A673 (cell line): ENCODE data around the gene DUSP1. TPM values are rescaled to one million over a fixed set of nuclear protein-coding genes. Genes with fewer than 3 reads are reported as not detected.
A peak's percentile ranks its signal among the peaks of the same experiment; 100 is the strongest.

Experiments used
- BruUV-seq: library from RNA; stranded (reverse); fragments of 400-500 nt; replicated peaks from 2 replicates; lab custom pipeline; 2021; lab: Mats Ljungman, UMichigan
- CTCF ChIA-PET: fragments of 300-600 bp; sonication (Branson Sonifier 250); formaldehyde crosslinking; loops from one replicate; lab custom pipeline; 2022; ENCODE audit warnings: antibody characterized with exemption; lab: Charles Lee
- POLR2A ChIA-PET: fragments of 300-600 bp; sonication (Branson Sonifier 250); formaldehyde crosslinking; loops from one replicate; lab custom pipeline; 2022; ENCODE audit warnings: antibody characterized with exemption; ENCODE audit not compliant: low non-redundant PET; lab: Charles Lee
- DNase-seq: peaks from one replicate; pipeline ENCODE4 v3.0.0-alpha.2; 2015; ENCODE audit warnings: low spot score
- H3K27ac ChIP-seq: fragments of 200-600 bp; sonication (generic); 2 replicates; pipeline ENCODE4 v1.5.1; 2016; ENCODE audit warnings: mixed run types, low read depth, mild to moderate bottlenecking, mixed read lengths, antibody characterized with exemption, low read length; ENCODE audit not compliant: poor library complexity, severe bottlenecking
- H3K27me3 ChIP-seq: fragments of 200-600 bp; sonication (generic); replicated peaks from 2 replicates; pipeline ENCODE4 v1.6.1; 2017; ENCODE audit warnings: mixed run types, low read depth, mild to moderate bottlenecking, mixed read lengths, antibody characterized with exemption, low read length; ENCODE audit not compliant: insufficient read depth, poor library complexity
- H3K36me3 ChIP-seq: fragments of 200-600 bp; sonication (generic); 2 replicates; pipeline ENCODE4 v1.6.1; 2016; ENCODE audit warnings: mixed run types, mild to moderate bottlenecking, mixed read lengths, antibody characterized with exemption, low read length; ENCODE audit not compliant: insufficient read depth, poor library complexity, severe bottlenecking
- H3K4me1 ChIP-seq: fragments of 200-600 bp; sonication (generic); 2 replicates; pipeline ENCODE4 v1.6.1; 2017; ENCODE audit warnings: mixed run types, mild to moderate bottlenecking, mixed read lengths, antibody characterized with exemption, low read length; ENCODE audit not compliant: insufficient read depth, poor library complexity, severe bottlenecking
- H3K4me3 ChIP-seq: fragments of 200-600 bp; sonication (generic); 2 replicates; pipeline ENCODE4 v1.5.1; 2016; ENCODE audit warnings: low read depth, mixed run types, mild to moderate bottlenecking, mixed read lengths, low read length; ENCODE audit not compliant: poor library complexity, severe bottlenecking
- H3K9me3 ChIP-seq: fragments of 200-600 bp; sonication (generic); 2 replicates; pipeline ENCODE4 v1.6.1; 2016; ENCODE audit warnings: mixed run types, low read depth, mild to moderate bottlenecking, mixed read lengths, antibody characterized with exemption, low read length; ENCODE audit not compliant: poor library complexity, severe bottlenecking
- EZH2 ChIP-seq: fragments of 200-600 bp; sonication (generic); IDR thresholded peaks from 2 replicates; pipeline ENCODE4 v1.6.1; 2017; ENCODE audit warnings: borderline replicate concordance, low read depth, mild to moderate bottlenecking, mixed read lengths, antibody characterized with exemption, low read length; ENCODE audit not compliant: poor library complexity, severe bottlenecking
- intact Hi-C: fragments of 100-400 bp; cut with micrococcal nuclease; formaldehyde crosslinking; loops from one replicate; pipeline ENCODE4 v1.10.0; 2022; ENCODE audit not compliant: unreplicated experiment
- total RNA-seq: library from RNA; stranded (reverse); gene quantifications from 2 replicates; pipeline ENCODE4 v1.2.3, GENCODE V29; 2021
- TF ChIP-seq, protein P1 (sequence below): fragments of 300-800, 200-600 bp; sonication (generic); conservative IDR thresholded peaks from 2 replicates; pipeline ENCODE4 v1.5.1; 2017; ENCODE audit warnings: low read depth, mild to moderate bottlenecking, antibody characterized with exemption, low read length, moderate library complexity, mixed read lengths

DUSP1 gene
- total RNA-seq, 1 experiment from 2014 or later: 13.1 TPM

DNA sequence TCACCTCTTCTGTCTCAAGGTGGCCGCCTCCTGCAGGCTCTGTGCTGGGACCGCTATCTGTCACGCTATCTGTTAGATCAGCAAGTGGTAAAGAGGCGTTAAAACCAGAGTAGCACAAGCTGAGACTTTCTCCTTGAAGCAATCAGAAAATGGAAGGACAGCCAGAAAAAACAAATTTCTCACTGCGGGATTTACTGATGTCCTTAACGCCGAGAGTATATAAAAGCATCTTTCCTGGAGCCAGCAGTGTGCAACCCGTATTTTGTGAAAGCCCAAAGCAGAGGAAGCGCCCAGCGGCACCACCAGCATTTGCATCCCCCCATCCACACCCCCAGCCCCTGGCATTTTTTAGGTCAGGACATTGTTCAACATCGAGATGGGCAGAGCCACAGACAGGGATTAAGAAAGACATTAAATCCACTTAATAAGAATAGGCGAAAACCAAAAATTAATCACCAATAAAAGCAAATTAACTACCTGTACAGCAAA is 48.6 kb downstream of the DUSP1 start:
- intact Hi-C loops: no loop called here
- Histone ChIP-seq H3K4me3 (no peak overlapping the region), H3K9me3 (no peaks in the 10 kb centered on the region), H3K4me1 (peaks cover 15% of the 10 kb centered on the region), H3K27ac (no peak overlapping the region), H3K27me3 (no peaks in the 10 kb centered on the region), H3K36me3 (no peaks in the 10 kb centered on the region)
- BruUV-seq: no TSS peak
- CTCF ChIA-PET: interaction anchor here (2.2 kb wide), 1 partner anchor 15 kb away, joined by 5 read pairs; no protein-coding TSS in a partner anchor
- POLR2A ChIA-PET: no interaction called here
- TF ChIP-seq EZH2: no peak
- TF ChIP-seq, protein P1, sequence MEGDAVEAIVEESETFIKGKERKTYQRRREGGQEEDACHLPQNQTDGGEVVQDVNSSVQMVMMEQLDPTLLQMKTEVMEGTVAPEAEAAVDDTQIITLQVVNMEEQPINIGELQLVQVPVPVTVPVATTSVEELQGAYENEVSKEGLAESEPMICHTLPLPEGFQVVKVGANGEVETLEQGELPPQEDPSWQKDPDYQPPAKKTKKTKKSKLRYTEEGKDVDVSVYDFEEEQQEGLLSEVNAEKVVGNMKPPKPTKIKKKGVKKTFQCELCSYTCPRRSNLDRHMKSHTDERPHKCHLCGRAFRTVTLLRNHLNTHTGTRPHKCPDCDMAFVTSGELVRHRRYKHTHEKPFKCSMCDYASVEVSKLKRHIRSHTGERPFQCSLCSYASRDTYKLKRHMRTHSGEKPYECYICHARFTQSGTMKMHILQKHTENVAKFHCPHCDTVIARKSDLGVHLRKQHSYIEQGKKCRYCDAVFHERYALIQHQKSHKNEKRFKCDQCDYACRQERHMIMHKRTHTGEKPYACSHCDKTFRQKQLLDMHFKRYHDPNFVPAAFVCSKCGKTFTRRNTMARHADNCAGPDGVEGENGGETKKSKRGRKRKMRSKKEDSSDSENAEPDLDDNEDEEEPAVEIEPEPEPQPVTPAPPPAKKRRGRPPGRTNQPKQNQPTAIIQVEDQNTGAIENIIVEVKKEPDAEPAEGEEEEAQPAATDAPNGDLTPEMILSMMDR: no peak
- DNase-seq: no peak

DNA sequence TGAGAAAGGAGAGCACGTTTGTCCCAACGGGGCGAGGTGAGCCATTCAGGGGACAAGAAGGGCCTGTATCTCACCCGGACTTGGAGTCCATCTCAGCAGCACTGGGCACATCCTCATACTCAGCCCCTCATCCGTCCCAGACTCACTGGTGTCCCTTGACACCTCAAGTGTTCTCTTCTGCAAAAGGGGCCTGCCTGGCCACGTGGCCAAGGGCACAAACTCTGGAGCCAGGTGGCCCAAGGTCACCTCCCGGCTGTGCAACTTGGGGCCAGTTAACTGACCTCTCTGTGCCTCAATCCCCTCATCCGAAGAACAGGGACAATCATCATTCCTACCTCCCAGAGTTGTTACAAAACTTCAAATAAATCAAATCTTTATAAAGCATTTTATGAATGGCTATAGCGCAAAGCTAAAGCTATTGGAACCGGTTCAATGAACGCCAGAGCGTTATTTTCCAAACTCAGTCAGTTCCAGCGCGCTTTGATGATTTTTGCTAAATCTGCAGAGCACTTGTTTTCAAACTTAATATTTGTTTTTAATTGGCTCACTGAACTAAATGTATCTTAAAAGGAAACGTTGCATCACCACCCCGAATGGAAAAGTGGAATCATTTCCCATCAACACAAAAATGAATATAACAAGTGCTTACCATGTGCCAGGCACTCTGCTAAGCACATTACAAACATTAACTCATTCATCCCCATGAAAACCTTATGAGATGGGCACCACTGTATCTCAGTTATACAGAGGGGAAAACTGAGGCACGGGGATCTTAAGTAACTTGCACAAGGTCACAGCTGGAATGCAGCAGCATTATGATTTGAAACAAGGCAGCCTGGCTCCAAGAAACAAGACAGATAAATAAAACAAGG is 49.3 kb downstream of the DUSP1 start:
- POLR2A ChIA-PET: no interaction called here
- intact Hi-C loops: no loop called here
- H3K27me3 ChIP-seq: no peaks in the 10 kb centered on the region
- H3K27ac ChIP-seq: no peak overlapping the region
- H3K4me1 ChIP-seq: peaks cover 18% of the 10 kb centered on the region
- no peaks in the 10 kb centered on the region for H3K9me3 ChIP-seq
- CTCF ChIA-PET: interaction anchor here (2.2 kb wide), 1 partner anchor 15 kb away, joined by 5 read pairs; no protein-coding TSS in a partner anchor
- no peaks in the 10 kb centered on the region for H3K36me3 ChIP-seq
- DNase-seq: peak; percentile 37
- no peak overlapping the region for H3K4me3 ChIP-seq
- no peak for TF ChIP-seq EZH2
- TF ChIP-seq, protein P1: no peak
- BruUV-seq: no TSS peak

DNA sequence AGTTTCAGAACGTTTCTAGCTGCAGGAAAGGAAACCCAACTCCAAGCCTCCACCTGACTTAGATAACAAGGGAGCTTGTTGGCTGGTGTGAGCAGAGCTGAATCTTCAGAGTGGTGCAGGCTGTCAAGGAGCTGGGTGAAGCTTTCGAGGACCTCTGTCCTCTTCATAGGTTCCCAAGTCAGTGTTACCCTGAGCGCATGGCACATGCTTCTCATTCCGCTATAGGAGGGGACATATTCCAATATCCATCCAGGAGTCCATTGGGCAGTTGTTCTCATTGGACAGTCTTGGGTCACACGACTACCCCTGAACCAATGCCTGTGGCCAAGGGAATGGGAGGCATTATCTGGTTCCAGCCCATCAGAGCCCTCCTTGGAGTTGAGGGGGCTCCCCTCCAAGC is 50.3 kb downstream of the DUSP1 start:
- ChIA-PET CTCF (interaction anchor here (0.6 kb wide), 1 partner anchor 211 kb away, joined by 3 read pairs; no protein-coding TSS in a partner anchor), POLR2A (no interaction called here)
- Histone ChIP-seq H3K4me1 (peaks cover 18% of the 10 kb centered on the region), H3K27me3 (no peaks in the 10 kb centered on the region), H3K9me3 (no peaks in the 10 kb centered on the region), H3K4me3 (no peak overlapping the region), H3K27ac (no peak overlapping the region), H3K36me3 (no peaks in the 10 kb centered on the region)
- no peak for DNase-seq
- intact Hi-C loops: no loop called here
- TF ChIP-seq, protein P1: no peak
- no TSS peak for BruUV-seq
